Osteocyte (in vitro differentiated cells): Measurements from ENCODE around the gene KRTAP5-4. TPM values are rescaled to one million over a fixed set of nuclear protein-coding genes. Genes with fewer than 3 reads are reported as not detected.

Source experiments
- DNase-seq: peaks from one replicate; pipeline ENCODE4 v3.0.0; 2021; ENCODE audit warnings: mixed read lengths; ENCODE audit not compliant: unreplicated experiment; ENCODE audit errors: extremely low spot score
- H3K27ac Mint-ChIP-seq: one replicate; pipeline ENCODE4 v1.8.0; 2021; ENCODE audit warnings: mild to moderate bottlenecking, mixed read lengths; ENCODE audit not compliant: unreplicated experiment
- H3K27me3 Mint-ChIP-seq: one replicate; pipeline ENCODE4 v1.8.0; 2021; ENCODE audit warnings: mixed read lengths; ENCODE audit not compliant: unreplicated experiment
- H3K36me3 Mint-ChIP-seq: one replicate; pipeline ENCODE4 v1.8.0; 2021; ENCODE audit warnings: mixed read lengths; ENCODE audit not compliant: unreplicated experiment
- H3K4me1 Mint-ChIP-seq: one replicate; pipeline ENCODE4 v1.8.0; 2021; ENCODE audit warnings: mixed read lengths; ENCODE audit not compliant: unreplicated experiment
- H3K4me3 Mint-ChIP-seq: one replicate; pipeline ENCODE4 v1.8.0; 2021; ENCODE audit warnings: mild to moderate bottlenecking, moderate library complexity, mixed read lengths; ENCODE audit not compliant: unreplicated experiment
- H3K9me3 Mint-ChIP-seq: one replicate; pipeline ENCODE4 v1.8.0; 2021; ENCODE audit warnings: mixed read lengths; ENCODE audit not compliant: unreplicated experiment
- CTCF ChIP-seq: fragments of 200-600 bp; sonication (generic); IDR thresholded peaks from 2 replicates; pipeline ENCODE4 v1.5.0; 2021; ENCODE audit warnings: antibody characterized with exemption, mild to moderate bottlenecking, moderate library complexity
- total RNA-seq: library from RNA; stranded (reverse); gene quantifications from 2 replicates; pipeline ENCODE4 v1.2.1, GENCODE V29; 2021

KRTAP5-4 gene
- total RNA-seq, 1 donor from 2014 or later, result not detected

GRCh38 chr11:1654388-1655167 lies 32.6 kb upstream of the KRTAP5-4 start:
- no peaks in the 10 kb centered on the region for H3K9me3 Mint-ChIP-seq
- no peak overlapping the region for H3K4me3 Mint-ChIP-seq
- peaks cover 33% of the 10 kb centered on the region for H3K27me3 Mint-ChIP-seq
- no peak overlapping the region for H3K27ac Mint-ChIP-seq
- TF ChIP-seq CTCF, result no peak
- no peaks in the 10 kb centered on the region for H3K36me3 Mint-ChIP-seq
- H3K4me1 Mint-ChIP-seq, result no peaks in the 10 kb centered on the region
- no peak for DNase-seq

GRCh38 chr11:1653541-1654387 lies 31.8 kb upstream of the KRTAP5-4 start:
- no peak for TF ChIP-seq CTCF
- no peak for DNase-seq
- Mint-ChIP-seq H3K4me1 (no peaks in the 10 kb centered on the region), H3K9me3 (no peaks in the 10 kb centered on the region), H3K27ac (no peak overlapping the region), H3K27me3 (peaks cover 27% of the 10 kb centered on the region), H3K36me3 (no peaks in the 10 kb centered on the region), H3K4me3 (no peak overlapping the region)

- TF ChIP-seq CTCF, result peak; percentile 99
- Mint-ChIP-seq H3K9me3 (no peaks in the 10 kb centered on the region), H3K4me3 (no peak overlapping the region), H3K36me3 (no peaks in the 10 kb centered on the region), H3K4me1 (no peaks in the 10 kb centered on the region), H3K27me3 (peaks cover 27% of the 10 kb centered on the region), H3K27ac (no peak overlapping the region)
- peak; percentile 93 for DNase-seq
Observed at GRCh38 chr11:1652771-1653540, 31.0 kb upstream of the KRTAP5-4 start.

- Mint-ChIP-seq H3K4me3 (no peak overlapping the region), H3K9me3 (no peaks in the 10 kb centered on the region), H3K27ac (no peak overlapping the region), H3K4me1 (no peaks in the 10 kb centered on the region), H3K27me3 (peaks cover 29% of the 10 kb centered on the region), H3K36me3 (no peaks in the 10 kb centered on the region)
- no peak for TF ChIP-seq CTCF
- no peak for DNase-seq
Observed at GRCh38 chr11:1652442-1652770, 30.5 kb upstream of the KRTAP5-4 start.

GRCh38 chr11:1652026-1652425 lies 30.1 kb upstream of the KRTAP5-4 start:
- peaks cover 32% of the 10 kb centered on the region for H3K27me3 Mint-ChIP-seq
- no peak for DNase-seq
- H3K4me1 Mint-ChIP-seq, result no peaks in the 10 kb centered on the region
- no peak overlapping the region for H3K4me3 Mint-ChIP-seq
- TF ChIP-seq CTCF, result no peak
- no peaks in the 10 kb centered on the region for H3K36me3 Mint-ChIP-seq
- H3K27ac Mint-ChIP-seq, result no peak overlapping the region
- H3K9me3 Mint-ChIP-seq, result no peaks in the 10 kb centered on the region
